ENCODE data around the gene TAMM41.
"Not testable (repeated sequence)": the region's sequence is repeated elsewhere in the genome, so short reads cannot be mapped to it uniquely, and the experiment has no call there.

The TAMM41 gene

DNA sequence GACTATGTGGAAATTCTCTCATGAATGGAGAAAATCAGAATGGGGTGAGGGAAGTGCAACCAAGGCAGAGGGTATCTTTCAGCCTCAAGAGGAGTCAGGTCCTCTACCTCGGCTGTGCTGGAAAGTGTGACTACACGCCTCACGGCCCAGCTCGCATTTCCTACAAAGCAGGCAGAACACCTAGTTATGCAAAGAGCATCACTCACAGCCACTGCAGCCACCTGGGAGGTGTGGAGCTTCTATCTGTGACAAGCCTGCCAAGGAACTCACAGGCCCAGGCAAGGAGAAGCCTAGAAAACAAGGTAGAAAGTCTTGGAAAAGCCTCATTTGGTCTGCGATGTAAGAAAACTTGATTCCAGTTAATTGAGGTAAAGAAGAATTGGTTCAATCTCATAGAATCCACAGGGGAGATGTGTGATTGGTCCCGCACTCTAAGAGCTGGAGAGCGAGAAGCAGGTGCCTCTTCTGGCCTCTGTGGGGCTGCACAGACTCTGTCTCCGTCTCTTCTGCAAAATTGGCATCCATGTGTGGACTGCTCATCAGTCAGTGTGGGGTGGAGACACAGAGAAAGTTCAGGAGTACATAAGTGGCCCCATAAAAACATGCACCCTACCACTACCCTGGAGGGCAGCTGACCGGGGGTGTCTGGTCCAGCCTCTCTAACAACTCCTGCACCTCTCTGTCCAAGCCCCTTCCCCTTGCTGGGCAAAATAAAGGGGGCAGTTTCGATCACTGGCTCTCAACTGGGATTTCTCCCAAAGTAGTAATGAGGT, 76.8 kb downstream of the TAMM41 start:
- DNase-seq (ENCODE audit: extremely low read depth in 1 of 2, low read depth in 1 of 2): no peak

DNA sequence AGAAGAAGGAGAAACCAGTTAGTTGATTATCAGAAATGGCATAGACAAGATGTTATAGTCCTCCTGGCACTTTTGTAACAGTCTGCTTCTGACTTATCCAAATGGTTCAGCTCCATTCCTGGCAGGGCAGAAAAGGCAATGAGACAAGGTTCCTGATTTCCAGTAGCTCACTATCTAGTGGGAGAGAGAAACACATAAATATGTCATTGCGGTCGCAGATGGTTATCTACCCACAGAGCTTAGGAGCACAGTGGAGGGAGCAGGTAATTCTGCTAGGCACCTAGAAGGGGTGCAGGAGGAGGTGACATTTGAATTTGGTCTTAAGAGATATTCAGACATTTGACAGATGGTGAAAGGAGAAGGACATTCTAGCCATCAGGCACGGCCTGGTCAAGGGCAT, 78.1 kb downstream of the TAMM41 start:
- DNase-seq (ENCODE audit: extremely low read depth in 1 of 2, low read depth in 1 of 2): no peak

- DNase-seq (ENCODE audit: extremely low read depth in 1 of 2, low read depth in 1 of 2): no peak
These were observed 81.7 kb downstream of the TAMM41 start for GRCh38 chr3:11764931-11765363.

DNA sequence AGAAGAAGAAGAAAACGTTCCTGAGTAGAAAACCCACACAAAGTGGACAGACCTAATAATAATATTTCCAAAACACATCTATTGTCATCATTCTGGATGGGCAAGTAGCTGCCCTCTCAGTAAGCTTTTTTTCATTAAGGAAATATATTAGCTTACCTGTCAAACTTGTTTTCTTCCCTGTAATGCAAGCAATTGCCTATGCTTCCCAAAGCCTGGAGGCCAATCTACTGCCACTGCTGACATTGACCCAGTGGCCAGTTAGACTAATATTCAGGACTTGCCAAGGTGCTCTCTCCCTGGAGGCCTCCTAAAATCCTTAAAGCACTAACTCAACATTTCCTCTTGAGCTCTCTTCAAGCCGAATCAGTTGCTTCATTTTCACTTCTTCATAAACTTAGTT, 86.7 kb downstream of the TAMM41 start:
- no peak for DNase-seq (ENCODE audit: extremely low read depth in 1 of 2, low read depth in 1 of 2)

DNA sequence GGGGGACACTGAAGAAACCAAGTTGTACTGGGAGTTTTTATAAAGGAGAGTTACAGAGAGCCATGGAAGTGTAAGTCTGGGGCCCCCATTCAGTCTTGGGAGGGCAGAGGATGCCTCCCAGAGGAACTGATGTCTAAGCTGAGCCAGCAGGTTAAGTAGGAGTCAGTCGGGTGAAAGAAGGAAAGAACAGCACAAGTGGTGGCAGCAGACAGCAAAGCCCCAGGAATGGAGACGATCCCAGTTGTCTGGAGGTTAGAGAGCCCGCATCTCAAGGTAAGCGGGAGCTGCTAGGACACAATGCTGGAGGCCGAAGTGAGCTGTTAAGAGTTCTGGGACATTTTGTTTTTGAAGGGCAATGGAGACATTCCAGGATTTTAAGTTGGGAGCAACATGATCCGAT, 88.8 kb downstream of the TAMM41 start:
- no peak for DNase-seq (ENCODE audit: extremely low read depth in 1 of 2, low read depth in 1 of 2)

- no peak for DNase-seq (ENCODE audit: extremely low read depth in 1 of 2, low read depth in 1 of 2)
These were observed 89.2 kb downstream of the TAMM41 start for GRCh38 chr3:11757441-11757875.

DNA sequence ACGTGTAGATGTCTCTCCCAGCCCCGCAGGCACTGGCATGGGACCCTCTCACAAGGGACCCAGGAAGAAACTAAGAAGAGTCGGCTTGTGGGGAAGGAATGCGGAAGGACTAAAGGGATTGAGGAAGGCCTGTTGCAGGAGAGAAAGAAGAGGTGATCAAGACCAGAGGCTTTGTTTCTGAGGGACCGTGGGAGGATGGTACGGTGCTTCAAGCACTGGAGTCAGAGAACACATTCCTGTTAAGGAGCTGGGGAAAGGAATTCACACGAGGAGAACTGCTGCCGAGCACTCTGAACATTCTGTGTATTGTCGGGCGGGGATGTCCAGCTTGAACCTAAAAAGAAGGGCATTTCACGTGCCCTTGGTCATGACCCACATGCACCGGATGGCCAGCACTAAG, 91.4 kb downstream of the TAMM41 start:
- DNase-seq (ENCODE audit: extremely low read depth in 1 of 2, low read depth in 1 of 2): no peak

DNA sequence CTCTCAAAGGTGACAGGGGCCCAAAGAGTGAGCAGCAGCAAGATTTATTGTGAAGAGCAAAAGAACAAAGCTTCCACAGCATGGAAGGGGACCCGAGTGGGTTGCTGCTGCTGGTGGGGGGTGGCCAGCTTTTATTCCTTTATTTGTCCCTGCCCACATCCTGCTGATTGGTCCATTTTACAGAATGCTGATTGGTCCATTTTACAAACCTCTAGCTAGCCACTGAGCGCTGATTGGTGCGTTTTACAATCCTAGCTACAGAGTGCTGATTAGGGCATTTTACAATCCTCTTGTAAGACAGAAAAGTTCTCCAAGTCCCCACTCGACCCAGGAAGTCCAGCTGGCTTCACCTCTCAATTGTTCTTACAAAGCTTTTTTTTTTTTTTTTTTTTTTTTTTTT, 94.4 kb downstream of the TAMM41 start:
- DNase-seq (ENCODE audit: extremely low read depth in 1 of 2, low read depth in 1 of 2): not testable (repeated sequence)

DNA sequence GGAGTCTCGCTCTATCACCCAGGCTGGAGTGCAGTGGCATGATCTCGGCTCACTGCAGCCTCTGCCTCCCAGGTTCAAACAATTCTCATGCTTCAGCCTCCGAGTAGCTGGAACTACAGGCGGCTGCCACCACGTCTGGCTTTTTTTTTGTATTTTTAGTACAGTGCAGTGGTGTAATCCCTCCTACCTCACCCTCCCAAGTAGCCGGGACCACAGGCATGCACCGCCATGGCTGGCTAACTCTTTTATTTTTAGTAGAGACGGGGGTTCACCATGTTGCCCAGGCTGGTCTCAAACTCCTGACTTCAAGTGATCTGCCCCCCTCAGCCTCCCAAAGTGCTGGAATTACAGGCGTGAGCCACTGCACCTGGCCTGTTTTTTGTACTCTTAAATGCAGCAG, 98.4 kb downstream of the TAMM41 start:
- not testable (repeated sequence) for DNase-seq (ENCODE audit: extremely low read depth in 1 of 2, low read depth in 1 of 2)

All from activated CD8-positive, alpha-beta memory T cell treated with anti-CD3 and anti-CD28 coated beads for 1 hour (primary cell).